NCI-H187 (cell line): ENCODE results near the gene TMEM132C.
"Not testable (repeated sequence)": the region's sequence is repeated elsewhere in the genome, so short reads cannot be mapped to it uniquely, and the experiment has no call there.

Experiments
- DNase-seq, 2 experiments: peaks; one replicate each; lab custom pipeline; 2025; lab: John Stamatoyannopoulos, UW

The TMEM132C gene

DNA sequence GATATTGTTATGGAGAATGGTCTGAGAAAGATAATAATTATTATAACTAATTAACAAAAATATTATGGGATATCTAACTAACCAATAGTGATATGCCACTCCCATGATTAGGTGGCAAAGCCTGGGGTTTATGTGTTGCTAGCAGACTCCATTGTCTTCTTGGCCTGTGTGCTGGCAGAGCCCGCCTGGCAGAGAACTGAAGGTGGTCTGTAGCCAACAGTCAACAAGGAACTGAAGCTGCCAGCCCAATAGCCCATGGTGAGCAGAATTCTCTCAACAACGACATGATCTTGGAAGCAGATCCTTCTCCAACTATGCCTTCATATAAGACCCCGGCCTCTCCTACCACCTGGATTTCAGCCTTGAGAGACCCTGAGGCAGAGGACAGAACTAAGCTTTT lies 298.0 kb downstream of the TMEM132C start:
- no peak for DNase-seq

GRCh38 chr12:128567730-128568129 lies 300.8 kb downstream of the TMEM132C start:
- DNase-seq, result no peak

- DNase-seq, result no peak
These were observed 303.5 kb downstream of the TMEM132C start for GRCh38 chr12:128570191-128571065.

GRCh38 chr12:128571906-128572810 lies 305.2 kb downstream of the TMEM132C start:
- DNase-seq, result no peak

GRCh38 chr12:128573907-128574306 lies 306.9 kb downstream of the TMEM132C start:
- DNase-seq, result no peak

- DNase-seq, result no peak
These were observed 311.1 kb downstream of the TMEM132C start for GRCh38 chr12:128578045-128578444.

GRCh38 chr12:128581321-128581761 lies 314.4 kb downstream of the TMEM132C start:
- DNase-seq, result no peak

- DNase-seq, result no peak
These were observed 316.5 kb downstream of the TMEM132C start for GRCh38 chr12:128583453-128583852.

GRCh38 chr12:128586451-128587029 lies 319.6 kb downstream of the TMEM132C start:
- DNase-seq, result no peak

DNA sequence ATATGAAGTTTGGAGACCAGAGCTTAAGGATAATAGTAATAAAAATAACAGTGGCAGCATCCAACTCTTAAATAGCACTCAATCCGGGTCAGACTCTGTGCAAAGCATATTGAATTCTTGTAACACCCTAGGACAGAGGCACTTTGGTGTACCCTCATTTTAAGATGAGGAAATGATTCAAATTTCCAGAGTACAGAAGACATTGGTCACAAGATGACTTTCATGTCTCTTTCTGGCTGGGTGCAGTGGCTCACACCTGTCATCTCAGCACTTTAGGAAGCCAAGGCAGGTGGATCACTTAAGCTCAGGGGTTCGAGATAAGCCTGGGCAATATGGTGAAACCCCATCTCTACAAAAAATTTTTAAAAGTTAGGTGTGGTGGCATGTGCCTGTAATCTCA lies 320.9 kb downstream of the TMEM132C start:
- no peak for DNase-seq

GRCh38 chr12:128592220-128592744 lies 325.3 kb downstream of the TMEM132C start:
- DNase-seq, result no peak

DNA sequence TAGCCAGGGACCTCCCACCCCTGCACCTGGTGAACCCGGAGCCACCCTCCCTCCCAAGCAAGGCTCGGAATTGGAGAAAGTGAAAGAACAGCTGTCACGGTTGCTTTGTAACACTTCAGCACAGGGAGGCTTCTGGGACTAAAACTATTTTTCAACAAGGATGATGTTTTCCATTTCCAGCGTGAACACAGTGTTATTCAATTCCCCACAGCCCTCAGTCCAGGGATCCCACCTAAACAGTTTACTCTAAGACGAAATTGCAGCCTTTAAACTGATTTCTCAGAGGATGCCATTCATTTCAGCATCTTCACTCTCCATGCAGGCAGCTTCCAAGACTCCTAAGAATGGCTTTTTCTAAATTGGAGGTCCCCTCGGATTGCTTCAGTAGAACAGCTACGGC lies 327.6 kb downstream of the TMEM132C start:
- no peak for DNase-seq

GRCh38 chr12:128595609-128596008 lies 328.6 kb downstream of the TMEM132C start:
- no peak for DNase-seq

- DNase-seq, result no peak
These were observed 333.9 kb downstream of the TMEM132C start for GRCh38 chr12:128600886-128601285.

DNA sequence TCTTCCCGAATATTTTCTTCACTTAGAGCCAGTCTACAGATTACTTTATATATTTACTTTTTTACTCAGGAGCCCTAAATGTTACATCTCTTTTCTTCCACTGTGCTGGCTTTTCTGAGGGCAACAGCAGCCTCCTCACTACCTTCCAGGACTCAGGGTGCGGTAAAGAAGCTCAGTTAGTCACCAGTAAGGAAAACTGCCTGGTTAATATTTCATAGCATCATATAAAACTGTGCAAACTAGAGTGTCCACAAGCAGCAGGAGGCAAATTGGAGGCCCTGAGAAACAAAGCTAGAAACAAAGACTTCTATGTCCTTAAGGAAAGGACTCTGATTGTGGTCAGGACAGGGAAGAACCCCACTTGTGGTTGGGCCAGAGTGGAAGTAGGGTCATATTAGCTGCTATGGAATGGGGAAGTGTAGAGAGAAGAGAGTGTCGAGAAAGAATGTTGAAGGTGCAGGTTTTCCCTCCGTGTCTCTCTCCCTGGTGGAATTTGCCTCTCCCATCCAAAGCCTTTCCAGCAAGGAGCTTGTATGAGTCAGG lies 336.7 kb downstream of the TMEM132C start:
- no peak for DNase-seq

DNA sequence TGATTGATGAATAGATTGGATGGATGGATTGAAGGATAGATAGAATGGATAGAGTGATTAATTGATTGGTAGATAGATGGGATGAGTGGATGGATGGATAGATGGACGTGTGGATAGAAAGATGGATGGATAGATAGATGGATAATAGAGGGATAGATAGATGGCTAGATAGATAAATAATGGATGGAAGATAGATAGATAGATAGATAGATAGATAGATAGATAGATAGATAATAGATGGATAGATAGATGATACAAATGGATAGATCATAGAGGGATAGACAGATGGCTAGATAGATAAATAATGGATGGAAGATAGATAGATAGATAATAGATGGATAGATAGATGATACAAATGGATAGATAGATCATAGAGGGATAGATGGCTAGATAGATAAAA lies 337.2 kb downstream of the TMEM132C start:
- not testable (repeated sequence) for DNase-seq

DNA sequence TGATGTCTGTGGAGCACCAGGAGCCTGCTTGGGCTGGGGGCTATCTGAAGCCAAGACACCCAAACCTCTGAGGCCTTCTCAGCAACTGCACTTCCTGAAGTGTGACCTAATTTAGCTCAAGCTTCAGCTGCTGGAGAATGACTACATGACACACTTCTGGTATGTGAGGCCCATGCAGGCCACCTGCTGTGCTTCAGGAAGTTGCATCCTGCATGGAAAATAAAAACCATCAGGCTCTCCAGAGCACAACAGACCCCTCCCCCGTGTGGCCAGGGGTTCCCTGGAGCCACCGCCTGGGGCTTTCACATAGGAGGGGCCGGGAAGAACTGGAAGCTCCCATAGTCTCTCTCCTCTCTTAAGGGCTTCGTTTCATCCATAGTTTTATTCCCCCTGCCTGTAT lies 339.1 kb downstream of the TMEM132C start:
- DNase-seq, result no peak

GRCh38 chr12:128606538-128606937 lies 339.6 kb downstream of the TMEM132C start:
- no peak for DNase-seq

DNA sequence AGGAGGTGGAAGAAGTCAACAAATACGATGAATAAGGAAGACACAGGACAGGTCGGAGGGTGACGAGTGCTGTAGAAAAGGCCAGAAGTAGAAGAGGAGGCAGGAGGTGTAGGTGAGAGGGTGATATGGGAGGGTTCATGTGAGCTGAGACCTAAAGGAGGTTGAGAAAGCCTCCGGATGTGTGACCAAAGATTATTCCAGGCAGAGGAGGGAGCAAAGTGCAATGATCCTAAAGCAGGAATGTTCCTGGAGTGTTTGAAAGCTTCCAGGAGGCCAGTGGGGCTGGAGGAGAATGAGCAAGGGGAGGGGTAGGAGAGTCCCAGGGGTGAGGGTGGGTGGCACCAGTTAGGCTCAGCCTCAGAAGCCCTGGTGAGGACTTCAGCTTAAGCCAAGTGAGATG lies 340.0 kb downstream of the TMEM132C start:
- no peak for DNase-seq

- no peak for DNase-seq
These were observed 340.7 kb downstream of the TMEM132C start for GRCh38 chr12:128607641-128608040.

GRCh38 chr12:128609861-128610260 lies 342.9 kb downstream of the TMEM132C start:
- no peak for DNase-seq

- no peak for DNase-seq
These were observed 344.8 kb downstream of the TMEM132C start for GRCh38 chr12:128611736-128612135.
